ENCODE measurements around the gene PKIG. TPM values are rescaled to one million over a fixed set of nuclear protein-coding genes. Genes with fewer than 3 reads are reported as not detected.

PKIG gene
- polyA plus RNA-seq, 1 donor (not counting 4 experiments of a cell fraction or from before 2014, with no cell fraction given): 6.6 TPM

DNA sequence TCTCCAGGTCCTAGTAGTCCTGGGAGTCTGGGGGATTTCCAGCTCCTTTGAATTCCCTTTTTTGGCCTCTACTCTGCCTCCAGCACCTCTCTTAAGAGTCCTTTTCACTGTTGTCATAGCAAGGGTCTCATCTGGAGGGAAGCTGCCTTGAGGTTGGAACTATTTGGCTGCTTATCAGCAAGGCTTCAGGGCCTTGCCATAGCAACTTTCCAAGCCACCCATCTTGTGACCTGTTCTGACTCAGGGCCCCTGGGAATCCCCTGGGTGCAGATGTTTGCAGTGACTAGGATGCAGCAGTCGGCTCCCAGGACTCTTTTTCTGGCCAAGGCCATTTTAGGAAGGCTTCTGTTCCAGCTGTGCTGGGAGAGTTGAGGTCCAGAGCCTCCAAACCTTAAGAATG, 12.4 kb downstream of the PKIG start:
- Histone ChIP-seq H2AFZ (ENCODE audit: control insufficient read depth, low read length) (no peak overlapping the region), H4K20me1 (ENCODE audit: control insufficient read depth, extremely low read depth, insufficient read depth, low read length) (no peaks in the 10 kb centered on the region), H3K9me1 (ENCODE audit: control insufficient read depth, extremely low read depth, insufficient read depth, low read length) (no peaks in the 10 kb centered on the region), H3K27me3 (ENCODE audit: control insufficient read depth, extremely low read depth, insufficient read depth, low read length) (no peaks in the 10 kb centered on the region), H3K9me3 (ENCODE audit: control insufficient read depth, low read depth, low read length) (no peaks in the 10 kb centered on the region), H3K79me2 (ENCODE audit: control insufficient read depth, insufficient read depth, low read length) (no peaks in the 10 kb centered on the region), H3K4me2 (ENCODE audit: control insufficient read depth, extremely low read depth, insufficient read depth, low read depth, low read length) (no peak overlapping the region), H3K4me1 (ENCODE audit: control insufficient read depth, extremely low read depth, insufficient read depth, low read length) (peaks cover 2% of the 10 kb centered on the region), H3K9ac (ENCODE audit: control insufficient read depth, extremely low read depth, insufficient read depth, low read length) (no peak overlapping the region), H3K4me3 (ENCODE audit: control insufficient read depth in 2 of 3, extremely low read depth in 1 of 3, insufficient read depth in 2 of 3, low read depth in 1 of 3, low read length in 3 of 3) (no peak overlapping the region), H3K36me3 (ENCODE audit: control insufficient read depth in 2 of 2, extremely low read depth in 1 of 2, insufficient read depth in 2 of 2, low read length in 2 of 2) (no peaks in the 10 kb centered on the region), H3K27ac (ENCODE audit: control insufficient read depth, insufficient read depth, low read length) (no peak overlapping the region)
- FAIRE-seq (no peak), DNase-seq (ENCODE audit: low read depth, low spot score) (no peak)
- no peak for TF ChIP-seq EZH2 (IDR thresholded peaks at IDR 0.05; ENCODE audit: low read length)
- TF ChIP-seq, protein P1, sequence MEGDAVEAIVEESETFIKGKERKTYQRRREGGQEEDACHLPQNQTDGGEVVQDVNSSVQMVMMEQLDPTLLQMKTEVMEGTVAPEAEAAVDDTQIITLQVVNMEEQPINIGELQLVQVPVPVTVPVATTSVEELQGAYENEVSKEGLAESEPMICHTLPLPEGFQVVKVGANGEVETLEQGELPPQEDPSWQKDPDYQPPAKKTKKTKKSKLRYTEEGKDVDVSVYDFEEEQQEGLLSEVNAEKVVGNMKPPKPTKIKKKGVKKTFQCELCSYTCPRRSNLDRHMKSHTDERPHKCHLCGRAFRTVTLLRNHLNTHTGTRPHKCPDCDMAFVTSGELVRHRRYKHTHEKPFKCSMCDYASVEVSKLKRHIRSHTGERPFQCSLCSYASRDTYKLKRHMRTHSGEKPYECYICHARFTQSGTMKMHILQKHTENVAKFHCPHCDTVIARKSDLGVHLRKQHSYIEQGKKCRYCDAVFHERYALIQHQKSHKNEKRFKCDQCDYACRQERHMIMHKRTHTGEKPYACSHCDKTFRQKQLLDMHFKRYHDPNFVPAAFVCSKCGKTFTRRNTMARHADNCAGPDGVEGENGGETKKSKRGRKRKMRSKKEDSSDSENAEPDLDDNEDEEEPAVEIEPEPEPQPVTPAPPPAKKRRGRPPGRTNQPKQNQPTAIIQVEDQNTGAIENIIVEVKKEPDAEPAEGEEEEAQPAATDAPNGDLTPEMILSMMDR (optimal IDR thresholded peaks at IDR 0.05 in 1 of 3, IDR thresholded peaks at IDR 0.05 in 1 of 3, conservative IDR thresholded peaks at IDR 0.05 in 1 of 3; ENCODE audit: extremely low read depth in 1 of 3, insufficient read depth in 2 of 3, low read length in 3 of 3): no peak
- dilution Hi-C loops (cut with MboI; ENCODE audit: extremely low pct_ligation_motif_present, low sequenced_read_pairs): no loop called here

DNA sequence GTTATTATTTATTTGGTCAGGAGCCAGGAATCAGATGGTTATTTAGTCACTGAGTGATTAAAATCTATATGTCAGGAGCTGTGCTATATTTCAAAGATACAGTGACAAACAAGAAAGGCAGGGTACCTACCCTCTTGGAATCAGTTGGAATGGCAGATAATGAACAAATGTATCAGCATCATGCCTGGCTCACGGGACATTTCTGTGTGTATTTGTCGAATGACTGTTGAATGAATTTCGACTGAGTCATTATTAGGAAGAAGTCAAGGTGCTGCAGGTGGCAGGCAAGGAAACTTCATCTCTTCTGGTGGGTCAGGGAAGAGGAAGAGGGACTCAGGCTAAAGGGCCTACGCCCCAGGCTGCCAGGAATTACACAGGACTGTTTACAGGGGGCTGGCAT, 13.6 kb downstream of the PKIG start:
- Histone ChIP-seq H3K4me3 (ENCODE audit: control insufficient read depth in 2 of 3, extremely low read depth in 1 of 3, insufficient read depth in 2 of 3, low read depth in 1 of 3, low read length in 3 of 3) (no peak overlapping the region), H3K4me1 (ENCODE audit: control insufficient read depth, extremely low read depth, insufficient read depth, low read length) (peaks cover 2% of the 10 kb centered on the region), H3K9me3 (ENCODE audit: control insufficient read depth, low read depth, low read length) (no peaks in the 10 kb centered on the region), H3K27ac (ENCODE audit: control insufficient read depth, insufficient read depth, low read length) (no peak overlapping the region), H3K9ac (ENCODE audit: control insufficient read depth, extremely low read depth, insufficient read depth, low read length) (no peak overlapping the region), H3K27me3 (ENCODE audit: control insufficient read depth, extremely low read depth, insufficient read depth, low read length) (no peaks in the 10 kb centered on the region), H4K20me1 (ENCODE audit: control insufficient read depth, extremely low read depth, insufficient read depth, low read length) (no peaks in the 10 kb centered on the region), H3K79me2 (ENCODE audit: control insufficient read depth, insufficient read depth, low read length) (no peaks in the 10 kb centered on the region), H2AFZ (ENCODE audit: control insufficient read depth, low read length) (no peak overlapping the region), H3K4me2 (ENCODE audit: control insufficient read depth, extremely low read depth, insufficient read depth, low read depth, low read length) (no peak overlapping the region), H3K9me1 (ENCODE audit: control insufficient read depth, extremely low read depth, insufficient read depth, low read length) (no peaks in the 10 kb centered on the region), H3K36me3 (ENCODE audit: control insufficient read depth in 2 of 2, extremely low read depth in 1 of 2, insufficient read depth in 2 of 2, low read length in 2 of 2) (no peaks in the 10 kb centered on the region)
- dilution Hi-C loops (cut with MboI; ENCODE audit: extremely low pct_ligation_motif_present, low sequenced_read_pairs): no loop called here
- TF ChIP-seq, protein P1 (optimal IDR thresholded peaks at IDR 0.05 in 1 of 3, IDR thresholded peaks at IDR 0.05 in 1 of 3, conservative IDR thresholded peaks at IDR 0.05 in 1 of 3; ENCODE audit: extremely low read depth in 1 of 3, insufficient read depth in 2 of 3, low read length in 3 of 3): no peak
- TF ChIP-seq EZH2 (IDR thresholded peaks at IDR 0.05; ENCODE audit: low read length): no peak
- DNase-seq (ENCODE audit: low read depth, low spot score) (no peak), FAIRE-seq (no peak)
